ENCODE data around the gene TMEM89. TPM values are rescaled to one million over a fixed set of nuclear protein-coding genes. Genes with fewer than 3 reads are reported as not detected.

The TMEM89 gene
- total RNA-seq, 2 donors from 2014 or later: 0.36 TPM; not detected in 1

DNA sequence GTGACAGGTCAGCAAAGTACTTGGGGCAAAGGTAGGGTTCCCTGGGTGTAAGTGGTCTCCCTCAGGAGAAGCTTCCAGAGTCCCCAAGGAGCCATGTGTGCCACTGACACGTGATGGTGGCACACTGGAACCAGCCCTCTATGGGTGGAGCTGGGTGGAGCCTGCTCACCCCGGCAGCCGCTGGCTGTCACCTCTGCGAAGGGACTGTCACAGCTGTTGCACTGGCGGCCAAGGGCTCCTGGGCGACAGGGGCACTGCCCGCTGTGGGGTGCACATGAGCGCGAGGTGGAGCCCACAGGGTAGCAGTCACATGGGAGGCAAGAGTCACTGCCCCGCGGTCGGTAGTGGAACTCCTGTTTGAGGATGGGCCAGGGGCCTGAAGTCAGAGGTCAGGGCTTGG lies 29.2 kb upstream of the TMEM89 start:
- Mint-ChIP-seq H3K27ac (no peak overlapping the region), H3K9me3 (no peaks in the 10 kb centered on the region), H3K36me3 (no peaks in the 10 kb centered on the region)
- DNase-seq (ENCODE audit: low spot score in 2 of 2): no peak
- no peak for ATAC-seq

DNA sequence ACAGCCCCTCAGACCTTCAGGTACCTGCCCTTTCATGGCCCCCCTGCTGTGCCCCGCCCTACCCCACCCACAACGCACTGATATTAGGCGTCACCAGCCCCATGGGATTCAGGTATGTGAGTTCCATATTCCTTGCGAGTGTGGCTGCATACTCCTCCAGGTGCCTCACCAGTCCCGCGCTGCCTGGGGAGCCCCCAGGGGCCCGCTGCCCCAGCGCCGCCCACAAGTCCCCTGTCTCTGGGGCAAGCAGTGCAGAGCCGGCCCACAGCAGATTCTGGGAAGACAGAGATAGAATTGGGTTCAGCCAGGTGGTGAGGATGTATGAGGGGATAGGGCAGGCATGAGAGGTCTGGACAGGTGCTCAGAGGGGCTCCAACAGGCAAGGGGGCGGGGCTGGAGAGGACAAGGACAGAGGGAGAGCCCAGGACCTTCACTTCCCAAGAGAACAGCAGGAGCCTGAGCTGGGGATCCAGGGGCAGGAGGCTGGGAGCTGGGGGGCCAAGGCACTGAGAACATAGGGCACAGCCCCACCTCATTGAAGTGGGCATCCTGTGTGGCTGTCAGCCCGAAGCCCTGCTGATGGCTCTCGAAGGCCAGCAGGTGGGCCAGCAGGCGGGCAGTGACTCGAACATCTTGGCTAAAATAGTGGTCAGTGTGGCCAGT lies 26.8 kb upstream of the TMEM89 start:
- H3K36me3 Mint-ChIP-seq: no peaks in the 10 kb centered on the region
- no peak for ATAC-seq
- H3K9me3 Mint-ChIP-seq: no peaks in the 10 kb centered on the region
- DNase-seq (ENCODE audit: low spot score in 2 of 2): no peak
- no peak overlapping the region for H3K27ac Mint-ChIP-seq

DNA sequence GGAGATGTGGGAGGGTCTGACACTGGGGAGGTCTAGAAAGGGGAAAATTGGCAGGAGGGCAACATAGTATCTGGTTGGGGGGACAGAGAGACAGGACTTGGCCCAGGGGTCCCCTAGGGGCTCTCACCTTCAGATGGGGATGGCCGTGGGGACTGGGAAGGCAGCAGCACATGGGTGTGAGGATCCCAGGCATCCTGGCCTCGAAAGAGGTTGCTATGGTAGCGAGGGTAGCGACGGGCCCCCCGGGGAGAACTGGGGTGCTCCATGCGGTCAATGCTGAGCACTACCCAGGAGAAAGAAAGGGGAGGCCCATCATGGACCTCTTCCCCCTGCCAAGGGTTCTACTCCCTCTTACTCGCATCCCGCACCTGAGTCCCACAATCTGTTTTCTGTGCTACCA lies 26.1 kb upstream of the TMEM89 start:
- H3K36me3 Mint-ChIP-seq: no peaks in the 10 kb centered on the region
- no peaks in the 10 kb centered on the region for H3K9me3 Mint-ChIP-seq
- ATAC-seq: no peak
- DNase-seq (ENCODE audit: low spot score in 2 of 2): no peak
- H3K27ac Mint-ChIP-seq: no peak overlapping the region

DNA sequence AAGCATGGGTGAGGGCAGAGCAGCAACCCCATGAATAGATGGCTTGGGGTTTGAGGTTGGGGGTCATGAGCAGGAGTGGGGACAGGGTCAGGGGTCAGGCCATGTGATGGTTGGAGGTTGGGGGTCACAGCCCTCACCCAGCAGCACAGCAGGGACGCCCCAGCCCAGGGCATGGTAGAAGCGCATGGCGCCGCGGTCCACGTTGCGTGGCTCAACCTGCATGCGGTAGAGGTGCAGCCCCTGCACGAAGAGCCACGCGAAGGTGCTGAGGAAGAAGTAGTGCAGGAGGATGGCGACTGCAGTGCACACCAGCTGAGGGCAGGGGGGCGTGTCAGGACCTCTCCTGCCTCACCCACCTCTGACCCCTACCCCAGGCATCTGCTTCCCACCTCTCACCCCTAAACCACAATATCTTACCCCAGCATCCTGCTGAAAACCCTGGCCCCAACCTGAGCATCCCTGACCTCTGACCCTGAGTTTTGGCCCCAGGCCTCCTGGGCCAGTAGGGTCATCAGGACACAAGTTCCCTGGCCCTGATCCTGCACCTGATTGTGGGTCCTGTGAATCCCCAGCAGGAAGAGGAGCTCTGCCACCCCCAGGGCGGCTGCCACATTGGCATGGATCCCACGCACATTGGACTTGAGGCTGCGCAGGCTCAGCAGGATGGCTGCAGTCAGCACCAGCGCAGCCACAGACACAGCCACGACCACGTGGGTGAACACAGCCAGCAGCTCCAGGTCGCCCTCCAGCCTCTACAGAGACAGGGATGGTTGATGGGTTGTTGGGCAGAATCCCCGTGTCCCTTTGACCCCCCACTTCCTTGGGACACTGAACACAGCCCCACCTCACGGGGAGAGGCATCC lies 23.6 kb upstream of the TMEM89 start:
- DNase-seq (ENCODE audit: low spot score in 2 of 2): no peak
- no peaks in the 10 kb centered on the region for H3K9me3 Mint-ChIP-seq
- peak overlapping the region in 1 of 2 donors; percentile 17 for H3K27ac Mint-ChIP-seq
- no peak for ATAC-seq
- H3K36me3 Mint-ChIP-seq: no peaks in the 10 kb centered on the region

DNA sequence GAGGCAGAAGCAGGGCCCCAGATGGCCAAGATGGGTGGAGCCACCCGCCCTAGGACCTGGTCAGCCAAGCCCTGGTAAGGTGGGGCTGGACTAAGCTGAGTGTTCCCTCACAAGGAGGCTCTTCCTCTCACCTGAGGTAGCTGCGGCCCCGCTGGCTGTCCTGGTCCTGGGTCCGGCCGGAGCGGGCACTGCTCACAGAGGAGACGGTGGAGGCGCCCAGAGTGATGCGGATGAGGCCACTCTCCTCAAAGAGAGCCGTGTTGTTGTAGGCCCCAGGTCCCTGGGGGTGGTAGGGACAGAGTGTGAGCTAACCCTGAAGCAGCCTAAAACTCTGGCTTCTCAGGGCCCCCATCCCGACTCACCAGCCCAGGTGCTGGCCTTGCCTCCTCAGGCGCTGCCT lies 21.0 kb upstream of the TMEM89 start:
- DNase-seq (ENCODE audit: low spot score in 2 of 2) (no peak), ATAC-seq (no peak)
- Mint-ChIP-seq H3K9me3 (no peaks in the 10 kb centered on the region), H3K27ac (peak overlapping the region in 1 of 2 donors; percentile 17), H3K36me3 (no peaks in the 10 kb centered on the region)

DNA sequence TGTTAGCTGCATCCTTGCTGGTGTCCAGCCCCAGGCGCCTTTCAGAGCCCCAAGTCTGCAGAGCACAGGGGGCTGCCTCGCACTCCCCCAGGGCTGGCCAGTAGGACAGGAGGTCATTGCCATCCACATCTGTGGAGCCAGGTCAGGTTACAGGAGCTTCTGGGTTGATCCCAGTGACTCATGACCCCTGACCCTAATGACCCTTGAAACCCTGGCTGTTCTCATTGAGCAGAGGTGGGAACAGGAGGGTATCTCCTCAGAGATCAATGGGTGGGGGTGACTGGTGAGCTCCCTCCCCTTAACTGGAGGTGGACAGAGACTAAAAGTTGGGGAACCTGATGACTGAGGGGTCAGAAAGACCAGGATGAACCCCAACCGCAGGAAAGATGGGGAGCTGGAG lies 19.8 kb upstream of the TMEM89 start:
- ATAC-seq: no peak
- H3K9me3 Mint-ChIP-seq: no peaks in the 10 kb centered on the region

DNA sequence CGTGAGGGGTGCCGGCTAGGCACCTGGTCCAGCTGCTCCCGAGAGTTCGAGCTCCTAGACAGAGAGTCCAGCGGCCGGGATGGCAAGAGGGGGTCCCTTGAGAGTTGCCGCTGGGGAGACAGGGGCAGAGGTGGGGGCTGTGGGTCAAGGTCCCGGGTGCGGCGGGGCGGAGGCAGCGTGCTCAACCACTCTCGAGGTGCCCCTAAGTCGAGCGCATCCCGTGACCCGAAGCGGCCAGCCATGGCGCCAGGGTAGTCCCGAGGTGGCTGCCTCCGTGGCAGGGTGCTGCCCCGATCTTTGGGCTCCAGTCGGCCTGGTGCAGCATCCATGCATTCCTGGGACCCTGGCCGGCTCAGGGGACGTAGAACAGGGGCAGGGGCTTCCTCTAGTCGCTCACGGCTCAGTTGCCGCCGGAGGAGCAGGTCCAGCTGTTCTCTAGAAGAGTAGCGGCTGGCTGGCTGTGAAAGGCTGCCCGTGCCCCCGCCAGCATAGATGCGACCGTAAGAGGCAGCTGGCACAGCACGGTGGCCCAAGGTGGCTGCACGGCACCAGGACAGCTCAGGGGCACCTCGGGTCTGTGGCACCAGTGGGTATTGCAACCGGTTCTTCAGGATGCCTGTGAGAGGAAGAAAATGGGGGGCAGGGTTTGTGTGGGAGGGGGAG lies 18.5 kb upstream of the TMEM89 start:
- no peak for DNase-seq (ENCODE audit: low spot score in 2 of 2)
- Mint-ChIP-seq H3K36me3 (no peaks in the 10 kb centered on the region), H3K9me3 (no peaks in the 10 kb centered on the region), H3K27ac (no peak overlapping the region)
- no peak for ATAC-seq

More for the DNA sequence above, 19.8 kb upstream of the TMEM89 start:
- Mint-ChIP-seq H3K36me3 (no peaks in the 10 kb centered on the region), H3K27ac (peak overlapping the region in 1 of 2 donors; percentile 88)
- DNase-seq (ENCODE audit: low spot score in 2 of 2): no peak

DNA sequence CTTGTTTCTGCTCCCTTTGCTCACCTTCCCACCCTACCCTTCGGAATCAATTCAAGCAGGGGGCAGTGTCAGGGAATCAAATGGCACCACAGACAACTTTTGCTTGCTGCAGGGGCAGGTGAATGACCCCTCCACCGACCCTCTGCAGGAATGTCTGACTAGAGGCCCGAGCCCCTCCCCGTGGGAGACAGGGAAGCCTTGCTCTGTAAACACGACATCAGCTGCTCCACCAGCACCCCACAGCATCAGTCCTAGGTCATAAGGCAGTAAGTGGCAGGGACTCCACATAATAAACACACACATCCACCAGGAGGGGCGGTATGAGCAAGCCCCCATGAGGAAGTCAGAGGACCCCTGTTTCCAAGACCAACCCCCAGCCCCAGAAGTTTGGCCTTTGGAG lies 15.7 kb upstream of the TMEM89 start:
- peaks cover 0 to 5% of the 10 kb centered on the region in 2 donors for H3K36me3 Mint-ChIP-seq
- H3K9me3 Mint-ChIP-seq: no peaks in the 10 kb centered on the region
- DNase-seq (ENCODE audit: low spot score in 2 of 2): no peak
- ATAC-seq: no peak
- peak overlapping the region in 1 of 2 donors; percentile 66 for H3K27ac Mint-ChIP-seq

DNA sequence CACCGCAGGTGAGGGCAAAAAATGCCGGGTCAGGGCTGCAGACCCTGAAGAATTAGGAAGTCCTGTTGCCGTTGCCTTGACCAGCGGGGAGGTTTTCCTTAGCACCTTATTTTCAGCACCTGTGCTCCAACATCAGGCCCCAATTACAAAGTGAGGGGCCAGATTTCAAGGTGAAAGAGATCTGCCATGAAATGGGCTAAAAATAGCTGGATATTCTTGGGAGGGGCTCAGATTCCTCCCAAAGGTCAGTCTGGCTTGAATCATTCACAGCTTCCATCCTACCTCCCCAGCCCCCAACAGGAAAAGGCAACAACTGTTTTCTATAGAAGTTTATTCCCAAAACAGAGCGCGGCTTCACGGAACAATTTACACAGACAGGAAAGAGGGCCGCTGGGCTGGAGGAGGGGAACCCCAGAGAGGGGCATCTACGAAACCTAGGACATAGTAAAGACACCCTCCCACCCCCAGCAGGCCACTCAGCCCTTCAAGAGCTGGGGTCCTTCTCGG lies 14.6 kb upstream of the TMEM89 start:
- ATAC-seq: no peak
- DNase-seq (ENCODE audit: low spot score in 2 of 2): no peak
- H3K27ac Mint-ChIP-seq: peak overlapping the region; percentile 22 to 83
- H3K9me3 Mint-ChIP-seq: no peaks in the 10 kb centered on the region
- H3K36me3 Mint-ChIP-seq: peaks cover 0 to 5% of the 10 kb centered on the region in 2 donors

DNA sequence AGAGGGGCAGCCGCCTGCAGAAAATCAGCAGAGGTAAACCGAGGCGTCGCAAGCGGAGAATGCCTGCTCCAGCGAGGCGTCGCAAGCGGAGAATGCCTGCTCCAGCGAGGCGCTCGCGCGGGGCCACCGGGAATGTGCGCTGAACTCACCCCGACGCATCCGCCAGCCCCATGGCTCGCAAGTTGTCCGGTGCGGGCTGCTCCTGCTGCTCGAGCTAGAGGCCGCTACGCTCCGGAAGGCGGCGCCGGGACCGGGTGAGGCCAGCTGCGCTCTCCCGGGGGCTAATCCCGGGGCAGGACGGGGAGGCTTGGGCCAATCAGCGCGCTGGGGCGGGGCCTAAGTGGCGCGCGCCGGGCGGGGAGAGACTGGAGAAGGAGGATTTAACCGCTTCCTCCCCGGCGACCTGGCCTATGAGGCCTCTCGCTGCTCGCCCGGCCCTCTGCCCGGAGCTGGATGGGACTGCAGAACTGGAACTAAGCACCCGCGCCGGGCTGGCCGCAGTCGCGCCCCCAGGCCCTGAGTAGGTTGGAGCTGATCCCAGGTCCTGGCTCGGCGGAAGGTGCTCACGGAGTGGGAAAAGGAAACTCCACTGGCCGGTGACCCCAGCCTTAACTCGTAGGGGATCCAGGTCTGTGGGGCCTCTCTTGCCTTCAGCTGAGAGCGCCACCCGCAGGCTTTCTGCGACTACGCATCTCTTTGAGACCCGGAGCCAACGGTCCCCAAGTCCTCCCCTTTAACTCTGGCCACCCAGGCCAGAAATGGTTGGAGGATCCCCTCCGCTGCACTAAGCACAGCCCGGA lies 13.9 kb upstream of the TMEM89 start, which contains the start of gene SLC26A6:
Gene SLC26A6 (minus strand): TSS at position 240 of the 800 bp plus-strand sequence. CDS start 68 bp downstream, at position 172.
- ATAC-seq: peak; percentile 97
- peak within 1 kb of the TSS; percentile 72 to 83 for H3K27ac Mint-ChIP-seq
- no peaks in the 10 kb centered on the region for H3K9me3 Mint-ChIP-seq
- peaks cover 0 to 5% of the 10 kb centered on the region in 2 donors for H3K36me3 Mint-ChIP-seq
- peak; percentile 96 to 97 for DNase-seq (ENCODE audit: low spot score in 2 of 2)

DNA sequence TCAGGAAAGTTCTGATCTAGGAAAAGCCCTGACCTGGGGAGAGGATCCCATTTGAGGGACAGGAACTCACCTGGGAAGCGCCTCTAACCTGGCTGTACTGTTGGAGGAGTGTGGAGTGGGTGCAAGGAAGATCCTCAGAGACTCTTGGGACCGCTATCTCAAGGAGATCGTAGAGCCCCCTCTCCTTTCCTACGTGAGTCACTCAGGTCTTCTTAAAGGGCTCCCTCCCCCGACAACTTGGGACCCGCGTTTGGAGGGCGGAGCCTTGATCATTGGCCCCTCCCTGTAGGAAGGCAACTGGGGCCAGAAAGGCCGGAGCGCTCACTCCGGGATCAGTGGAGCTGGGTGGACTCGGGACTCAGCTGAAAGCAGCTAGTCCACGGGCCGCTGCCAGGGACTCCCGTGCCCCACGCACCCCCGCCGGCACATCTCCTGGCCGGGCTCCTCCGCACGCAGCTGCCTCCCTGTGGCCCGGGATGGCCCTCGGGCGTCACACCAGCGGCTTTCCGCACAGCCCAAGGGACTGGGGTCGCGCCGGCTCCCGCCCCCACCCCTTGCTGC lies 13.2 kb upstream of the TMEM89 start:
- peak in 1 of 2 donors; percentile 58 for DNase-seq (ENCODE audit: low spot score in 2 of 2)
- ATAC-seq: peak; percentile 9 to 22
- Mint-ChIP-seq H3K27ac (peak overlapping the region in 1 of 2 donors; percentile 83), H3K9me3 (no peaks in the 10 kb centered on the region), H3K36me3 (peaks cover 0 to 5% of the 10 kb centered on the region in 2 donors)

DNA sequence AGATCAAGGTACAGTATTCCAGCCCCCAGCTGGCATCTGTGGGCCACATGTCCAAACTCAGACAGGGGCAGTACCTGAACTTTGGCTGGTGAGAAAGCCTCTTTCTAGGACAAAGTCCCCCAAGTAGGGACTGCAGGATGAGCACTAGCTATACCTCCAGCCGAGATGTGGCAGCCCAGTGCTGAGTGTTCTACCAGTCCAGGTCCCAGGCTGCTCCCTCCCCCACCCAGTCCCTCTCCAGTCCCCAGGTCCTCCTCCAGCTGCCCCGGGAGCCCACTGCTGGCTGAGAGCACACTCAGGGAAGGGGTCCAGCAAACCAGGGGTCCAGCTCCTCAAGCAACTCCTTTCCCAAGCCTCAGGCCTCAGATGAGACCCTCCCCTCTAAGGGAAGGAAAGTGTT lies 12.2 kb upstream of the TMEM89 start:
- no peak overlapping the region for H3K27ac Mint-ChIP-seq

DNA sequence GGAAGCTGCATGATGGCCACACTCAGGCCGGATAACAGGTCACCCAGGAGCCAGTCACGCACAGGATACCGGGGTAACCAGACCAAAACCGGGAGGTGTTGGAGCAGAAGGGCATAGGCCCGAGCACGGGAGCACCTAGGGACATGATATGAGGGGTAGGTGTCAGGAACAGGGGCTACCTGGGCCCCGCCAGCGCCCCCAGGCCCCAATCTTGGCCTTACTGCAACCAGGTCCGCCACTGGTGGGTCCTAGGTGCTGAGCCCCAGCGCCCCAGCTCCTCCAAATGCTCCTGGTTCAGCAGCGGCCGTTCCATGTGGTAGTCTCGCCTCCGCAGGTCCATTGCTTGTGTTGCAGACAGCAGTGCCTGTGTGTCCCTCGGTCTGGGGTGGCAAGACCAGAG lies 11.7 kb upstream of the TMEM89 start:
- Mint-ChIP-seq H3K36me3 (peaks cover 0 to 5% of the 10 kb centered on the region in 2 donors), H3K27ac (no peak overlapping the region), H3K9me3 (no peaks in the 10 kb centered on the region)
- ATAC-seq (no peak), DNase-seq (ENCODE audit: low spot score in 2 of 2) (no peak)

More for the DNA sequence above, 12.2 kb upstream of the TMEM89 start:
- DNase-seq (ENCODE audit: low spot score in 2 of 2): no peak
- ATAC-seq: no peak
- peaks cover 0 to 5% of the 10 kb centered on the region in 2 donors for H3K36me3 Mint-ChIP-seq
- no peaks in the 10 kb centered on the region for H3K9me3 Mint-ChIP-seq

DNA sequence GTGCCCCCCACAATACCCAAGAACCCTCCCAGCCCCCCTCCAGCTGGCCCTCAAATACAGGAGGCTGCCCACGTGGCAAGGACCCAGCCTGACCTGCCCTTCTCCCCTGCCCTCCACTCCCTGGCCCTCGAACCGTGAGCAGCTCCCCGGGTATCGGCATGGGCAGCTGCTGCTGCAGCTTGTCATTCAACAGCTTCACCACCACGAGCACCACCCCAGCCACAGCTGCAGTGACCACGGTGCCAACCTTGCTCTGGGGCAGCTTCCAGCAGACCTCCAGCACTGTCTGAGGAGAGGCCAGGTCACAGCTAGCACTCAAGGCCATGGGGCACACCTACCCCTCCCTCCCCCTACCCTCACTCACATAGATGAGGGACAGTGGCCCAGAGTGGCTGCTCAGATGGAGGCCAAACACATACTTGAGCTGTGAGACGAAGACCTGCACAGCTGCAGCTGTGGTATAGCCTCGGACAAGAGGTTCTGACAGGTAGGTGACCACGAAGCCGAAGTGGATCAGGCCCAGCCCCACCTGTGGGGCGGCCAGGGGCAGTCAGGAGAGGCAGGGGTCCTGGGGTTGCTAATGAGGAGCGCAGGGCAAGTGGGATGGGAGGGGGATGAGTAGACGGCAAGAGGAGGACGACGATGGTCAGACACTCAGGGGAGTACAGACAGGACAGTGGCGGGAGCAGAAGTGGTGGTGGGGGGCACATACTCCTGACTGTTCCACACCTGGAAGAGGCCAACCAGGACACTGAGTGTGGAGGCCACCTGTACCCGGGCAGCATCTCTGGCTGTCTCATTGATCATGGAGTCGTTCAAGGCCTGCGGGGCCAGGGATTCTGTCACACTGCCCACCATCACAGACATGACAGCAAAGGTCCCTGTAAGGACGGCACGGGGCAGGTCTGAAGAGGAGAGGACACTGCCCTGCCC lies 10.2 kb upstream of the TMEM89 start:
- DNase-seq (ENCODE audit: low spot score in 2 of 2) (no peak), ATAC-seq (no peak)
- Mint-ChIP-seq H3K36me3 (peaks cover 0 to 5% of the 10 kb centered on the region in 2 donors), H3K27ac (no peak overlapping the region), H3K9me3 (no peaks in the 10 kb centered on the region)

DNA sequence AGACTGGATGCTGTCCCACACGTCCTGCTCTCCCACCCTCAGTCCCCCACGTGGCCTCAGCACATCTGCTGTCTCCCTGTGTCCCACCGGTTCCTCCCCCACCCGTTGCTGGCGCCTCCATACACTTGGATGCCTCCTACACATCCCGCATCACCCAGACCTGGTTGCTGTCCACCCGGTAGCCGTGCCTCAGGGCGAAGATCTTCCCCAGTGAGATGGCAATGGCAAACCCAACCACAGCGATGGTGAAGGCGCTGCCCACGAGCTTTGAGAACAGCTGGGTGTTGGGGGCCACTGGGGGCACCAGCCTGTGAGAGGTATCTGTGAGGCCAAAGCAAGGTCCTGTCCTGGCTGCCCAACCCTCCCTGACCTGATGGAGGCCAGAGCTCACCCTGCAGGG lies 9.3 kb upstream of the TMEM89 start:
- no peak for ATAC-seq
- no peaks in the 10 kb centered on the region for H3K9me3 Mint-ChIP-seq
- DNase-seq (ENCODE audit: low spot score in 2 of 2): no peak
- H3K27ac Mint-ChIP-seq: no peak overlapping the region
- H3K36me3 Mint-ChIP-seq: peaks cover 0 to 5% of the 10 kb centered on the region in 2 donors

All from activated naive CD4-positive, alpha-beta T cell treated with anti-CD3 and anti-CD28 coated beads, Interleukin-2, amount 50 U/mL, for 72 hours (primary cell).